ENCODE data around the gene DEPP1. TPM values are rescaled to one million over a fixed set of nuclear protein-coding genes. Genes with fewer than 3 reads are reported as not detected.
A peak's percentile ranks its signal among the peaks of the same experiment; 100 is the strongest.

Gene DEPP1
- polyA plus RNA-seq, 1 donor from 2014 or later: not detected

DNA sequence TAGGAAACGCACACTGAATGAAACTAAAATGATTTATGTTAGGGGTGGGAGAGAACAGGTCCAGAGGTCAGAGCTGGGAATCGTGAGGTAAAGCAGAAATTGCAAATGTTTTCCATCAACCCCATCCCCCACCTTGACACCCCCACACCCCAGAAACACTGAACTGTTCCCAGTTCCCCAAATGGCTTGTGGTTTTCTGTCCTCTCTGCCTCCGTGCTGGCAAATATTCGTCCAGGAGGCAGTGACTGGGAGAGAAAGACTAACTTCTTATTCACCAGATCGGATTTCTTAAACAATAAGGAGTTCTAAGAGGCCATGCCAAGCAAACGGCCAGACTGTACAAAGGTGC lies 19.7 kb downstream of the DEPP1 start:
- H3K9me3 Mint-ChIP-seq: no peaks in the 10 kb centered on the region
- H3K27ac Mint-ChIP-seq: peak overlapping the region; percentile 75 to 89 (median 76)
- peaks cover 10% of the 10 kb centered on the region for H3K36me3 Mint-ChIP-seq
- H3K27me3 Mint-ChIP-seq: no peaks in the 10 kb centered on the region
- H3K4me1 Mint-ChIP-seq: peaks cover 23 to 32% (median 26%) of the 10 kb centered on the region in 3 donors
- peak overlapping the region; percentile 87 to 97 (median 93) for H3K4me3 Mint-ChIP-seq

- Mint-ChIP-seq H3K27me3 (no peaks in the 10 kb centered on the region), H3K4me3 (peak overlapping the region; percentile 87 to 97 (median 93)), H3K4me1 (peaks cover 18 to 27% (median 21%) of the 10 kb centered on the region in 3 donors), H3K27ac (peak overlapping the region in 2 of 3 donors; percentile 75 to 76), H3K36me3 (peaks cover 12% of the 10 kb centered on the region), H3K9me3 (no peaks in the 10 kb centered on the region)
Measured at GRCh38 chr10:44958196-44958897, 20.3 kb downstream of the DEPP1 start.

GRCh38 chr10:44956717-44957706 lies 21.6 kb downstream of the DEPP1 start:
- Mint-ChIP-seq H3K4me1 (peaks cover 13 to 21% (median 17%) of the 10 kb centered on the region in 3 donors), H3K9me3 (no peaks in the 10 kb centered on the region), H3K27me3 (no peaks in the 10 kb centered on the region), H3K4me3 (peak overlapping the region in 2 of 4 donors; percentile 71 to 91), H3K27ac (peak overlapping the region in 1 of 3 donors; percentile 50), H3K36me3 (peaks cover 12% of the 10 kb centered on the region)

GRCh38 chr10:44956226-44956625 lies 22.4 kb downstream of the DEPP1 start:
- peak overlapping the region in 1 of 3 donors; percentile 58 for H3K27ac Mint-ChIP-seq
- H3K9me3 Mint-ChIP-seq: no peaks in the 10 kb centered on the region
- peaks cover 13 to 21% (median 18%) of the 10 kb centered on the region in 3 donors for H3K4me1 Mint-ChIP-seq
- H3K36me3 Mint-ChIP-seq: peaks cover 12% of the 10 kb centered on the region
- H3K27me3 Mint-ChIP-seq: no peaks in the 10 kb centered on the region
- H3K4me3 Mint-ChIP-seq: peak overlapping the region in 2 of 4 donors; percentile 52 to 63

DNA sequence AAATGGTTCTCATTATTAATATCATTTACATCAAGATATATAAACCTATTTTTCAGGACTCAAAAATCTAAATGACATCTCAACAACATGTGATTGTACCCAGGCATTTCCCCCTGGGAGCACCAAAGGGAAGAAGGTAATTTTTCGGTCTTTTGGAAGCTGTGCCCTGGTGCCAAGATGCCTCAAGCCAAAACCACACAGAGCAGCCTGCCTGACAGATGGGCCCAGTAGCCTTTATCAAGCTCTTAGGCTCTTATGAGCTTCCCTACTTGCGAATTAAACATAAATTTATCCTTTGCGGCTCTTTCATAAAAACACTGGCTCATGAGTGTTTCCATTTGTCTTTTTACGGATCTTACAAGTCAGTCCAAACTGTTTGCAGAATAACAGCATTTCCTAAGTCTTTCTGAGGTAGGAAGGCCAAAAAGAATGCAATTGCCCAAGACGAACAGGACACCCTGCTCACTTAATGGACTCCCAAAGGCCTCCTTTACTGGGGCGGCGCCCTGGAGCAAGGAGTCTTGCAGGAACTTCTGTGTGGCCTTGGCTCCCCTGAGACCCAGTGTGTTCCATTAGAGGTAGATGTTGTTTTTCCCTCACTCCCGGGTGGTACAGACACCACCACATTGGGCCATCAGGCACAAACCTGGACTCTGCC lies 23.1 kb downstream of the DEPP1 start:
- peak overlapping the region in 1 of 3 donors; percentile 58 for H3K27ac Mint-ChIP-seq
- peaks cover 0 to under 1% (median 0%) of the 10 kb centered on the region in 3 donors for H3K9me3 Mint-ChIP-seq
- peak overlapping the region in 1 of 4 donors; percentile 52 for H3K4me3 Mint-ChIP-seq
- peaks cover 12% of the 10 kb centered on the region for H3K36me3 Mint-ChIP-seq
- H3K4me1 Mint-ChIP-seq: peaks cover 15 to 18% (median 16%) of the 10 kb centered on the region in 3 donors
- H3K27me3 Mint-ChIP-seq: no peaks in the 10 kb centered on the region

- Mint-ChIP-seq H3K27me3 (no peaks in the 10 kb centered on the region), H3K4me1 (peaks cover 14 to 16% (median 15%) of the 10 kb centered on the region in 3 donors), H3K36me3 (peaks cover 12% of the 10 kb centered on the region), H3K4me3 (peak overlapping the region in 2 of 4 donors; percentile 28 to 32), H3K9me3 (peaks cover 0 to 1% (median 0%) of the 10 kb centered on the region in 3 donors), H3K27ac (no peak overlapping the region)
Measured at GRCh38 chr10:44954962-44955361, 23.6 kb downstream of the DEPP1 start.

- H3K9me3 Mint-ChIP-seq: peaks cover 0 to 1% (median 0%) of the 10 kb centered on the region in 3 donors
- H3K4me1 Mint-ChIP-seq: peaks cover 14 to 21% (median 16%) of the 10 kb centered on the region in 3 donors
- H3K27me3 Mint-ChIP-seq: no peaks in the 10 kb centered on the region
- H3K4me3 Mint-ChIP-seq: peak overlapping the region in 1 of 4 donors; percentile 60
- peak overlapping the region in 1 of 3 donors; percentile 16 for H3K27ac Mint-ChIP-seq
- H3K36me3 Mint-ChIP-seq: peaks cover 12% of the 10 kb centered on the region
Measured at GRCh38 chr10:44954042-44954441, 24.6 kb downstream of the DEPP1 start.

- Mint-ChIP-seq H3K27ac (no peak overlapping the region), H3K4me3 (no peak overlapping the region), H3K4me1 (peaks cover 13 to 23% (median 18%) of the 10 kb centered on the region in 3 donors), H3K27me3 (peaks cover 4% of the 10 kb centered on the region), H3K36me3 (peaks cover 12% of the 10 kb centered on the region), H3K9me3 (peaks cover 0 to 1% (median 0%) of the 10 kb centered on the region in 3 donors)
Measured at GRCh38 chr10:44952779-44953231, 25.8 kb downstream of the DEPP1 start.

DNA sequence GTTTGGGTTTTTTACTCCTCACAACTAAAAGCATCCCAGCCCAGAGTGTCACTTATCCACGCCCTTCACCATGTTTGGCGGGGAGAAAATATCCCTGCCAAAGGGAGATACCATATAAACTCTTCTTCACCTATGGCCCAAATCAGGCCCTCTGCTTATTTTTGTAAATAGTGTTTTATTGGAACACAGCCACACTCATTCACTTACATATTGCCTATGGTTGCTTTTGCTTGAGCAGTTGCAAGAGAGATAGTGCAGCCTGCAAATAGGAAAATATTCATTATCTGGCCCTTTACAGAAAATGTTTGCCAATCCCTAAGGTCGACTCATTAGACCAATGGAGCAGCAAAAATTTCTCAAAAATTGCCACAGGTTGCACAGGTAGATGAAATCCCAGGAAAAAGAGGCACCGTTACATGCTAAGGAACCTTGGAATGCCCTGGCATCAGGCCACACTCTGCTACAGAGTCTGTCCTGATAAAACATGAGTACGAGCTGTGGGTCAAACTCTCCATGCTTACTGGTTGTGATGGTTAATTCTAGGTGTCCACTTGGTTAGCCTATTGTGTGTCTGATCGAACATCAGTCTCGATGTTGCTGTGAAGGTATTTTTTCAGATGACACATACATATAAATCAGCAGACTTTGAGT lies 26.9 kb downstream of the DEPP1 start:
- peaks cover 0 to 1% (median 0%) of the 10 kb centered on the region in 3 donors for H3K9me3 Mint-ChIP-seq
- peaks cover 4% of the 10 kb centered on the region for H3K27me3 Mint-ChIP-seq
- peaks cover 12% of the 10 kb centered on the region for H3K36me3 Mint-ChIP-seq
- H3K4me3 Mint-ChIP-seq: no peak overlapping the region
- peaks cover 16 to 27% (median 19%) of the 10 kb centered on the region in 3 donors for H3K4me1 Mint-ChIP-seq
- H3K27ac Mint-ChIP-seq: no peak overlapping the region

DNA sequence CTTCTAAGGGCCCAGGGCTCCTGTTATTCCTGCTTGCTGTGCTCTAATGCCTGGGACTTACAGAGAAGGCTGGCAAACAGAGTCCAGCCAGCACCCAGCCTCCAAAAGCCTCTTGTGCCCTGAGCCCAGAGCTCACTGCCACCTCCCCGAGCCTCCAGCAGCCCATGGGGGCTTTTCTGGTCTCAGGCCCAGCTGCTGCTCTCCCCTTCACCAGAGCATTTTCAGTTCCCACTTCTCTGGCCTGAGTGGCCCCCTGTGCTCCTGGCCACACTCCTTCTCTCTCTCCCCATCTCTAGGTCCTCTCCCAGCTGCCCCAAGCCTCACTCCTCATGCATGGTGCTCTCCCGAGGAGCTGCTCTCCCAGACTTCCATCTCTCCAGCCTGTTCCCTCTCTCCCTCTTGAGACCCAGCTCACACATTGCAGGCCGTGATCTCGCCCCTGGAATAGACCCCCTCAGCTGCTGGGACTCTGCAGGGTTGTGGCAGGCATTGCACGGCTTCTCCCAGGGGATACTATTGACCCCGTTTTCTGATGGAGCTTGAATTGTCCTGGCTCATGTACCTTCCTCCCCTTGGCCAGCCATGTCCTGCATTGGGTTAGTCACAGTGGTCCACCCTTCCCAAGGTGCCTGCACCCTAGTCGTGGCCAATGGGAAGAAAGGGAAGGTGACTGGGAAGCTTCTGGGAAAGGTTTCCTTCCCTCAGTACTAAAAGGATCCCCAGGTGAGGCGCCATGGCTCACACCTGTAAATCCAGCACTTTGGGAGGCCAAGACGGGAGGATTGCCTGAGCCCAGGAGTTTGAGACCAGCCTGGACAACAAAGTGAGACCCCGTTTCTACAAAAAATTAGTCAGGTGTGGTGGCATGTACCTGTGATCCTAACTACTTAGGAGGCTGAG lies 28.0 kb downstream of the DEPP1 start:
- peaks cover 4% of the 10 kb centered on the region for H3K27me3 Mint-ChIP-seq
- peaks cover 19 to 29% (median 21%) of the 10 kb centered on the region in 3 donors for H3K4me1 Mint-ChIP-seq
- no peak overlapping the region for H3K27ac Mint-ChIP-seq
- H3K36me3 Mint-ChIP-seq: peaks cover 8% of the 10 kb centered on the region
- peak overlapping the region in 1 of 4 donors; percentile 33 for H3K4me3 Mint-ChIP-seq
- peaks cover 0 to 5% (median 1%) of the 10 kb centered on the region in 3 donors for H3K9me3 Mint-ChIP-seq

DNA sequence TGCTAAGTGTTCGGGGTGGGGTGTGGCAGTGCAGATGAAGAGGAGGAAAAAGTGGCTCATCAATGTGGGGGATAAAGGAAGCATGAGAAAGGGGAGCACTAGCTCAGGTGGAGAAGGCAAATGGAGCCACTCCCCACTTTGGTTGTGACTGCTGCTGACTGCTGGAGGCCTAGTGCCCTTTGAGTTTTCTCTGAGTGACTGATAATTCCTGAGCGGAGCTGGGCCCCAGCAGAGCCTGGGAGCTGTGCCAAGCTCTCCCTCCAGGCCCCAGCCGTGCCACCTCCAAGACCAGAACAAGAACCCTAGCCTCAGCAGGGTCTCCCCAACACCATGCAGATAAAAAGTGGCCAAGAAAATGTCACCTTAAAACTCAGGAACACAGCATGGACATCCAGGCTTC lies 28.7 kb downstream of the DEPP1 start:
- H3K27ac Mint-ChIP-seq: no peak overlapping the region
- H3K27me3 Mint-ChIP-seq: peaks cover 4% of the 10 kb centered on the region
- H3K4me3 Mint-ChIP-seq: no peak overlapping the region
- peaks cover 7% of the 10 kb centered on the region for H3K36me3 Mint-ChIP-seq
- peaks cover 19 to 28% (median 20%) of the 10 kb centered on the region in 3 donors for H3K4me1 Mint-ChIP-seq
- H3K9me3 Mint-ChIP-seq: peaks cover 0 to 9% (median 4%) of the 10 kb centered on the region in 3 donors

GRCh38 chr10:44949127-44949802 lies 29.3 kb downstream of the DEPP1 start:
- Mint-ChIP-seq H3K4me1 (peaks cover 18 to 28% (median 19%) of the 10 kb centered on the region in 3 donors), H3K36me3 (peaks cover 6% of the 10 kb centered on the region), H3K4me3 (peak overlapping the region in 2 of 4 donors; percentile 43 to 79), H3K9me3 (peaks cover 0 to 16% (median 9%) of the 10 kb centered on the region in 3 donors), H3K27me3 (peaks cover 4% of the 10 kb centered on the region), H3K27ac (no peak overlapping the region)

DNA sequence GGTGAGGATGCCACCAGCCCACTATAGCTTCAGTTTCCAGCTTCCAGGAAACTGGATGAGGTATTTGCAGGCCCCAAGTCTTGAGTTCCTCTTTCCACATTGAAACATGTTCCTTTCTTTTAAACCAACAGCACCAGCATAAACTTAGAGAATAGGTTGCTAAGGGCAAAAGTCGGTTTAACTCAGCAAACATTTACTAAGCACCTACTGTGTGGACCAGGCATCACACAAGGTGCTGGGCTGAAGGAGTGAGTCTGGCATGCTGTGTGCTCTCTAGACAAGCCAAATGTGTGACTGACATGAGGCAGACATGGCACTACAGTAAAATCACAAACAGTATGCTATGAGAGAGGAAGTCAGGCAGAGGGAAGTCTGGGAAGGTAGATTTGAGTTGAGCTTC lies 30.0 kb downstream of the DEPP1 start:
- Mint-ChIP-seq H3K4me3 (peak overlapping the region in 1 of 4 donors; percentile 43), H3K27ac (no peak overlapping the region), H3K36me3 (no peaks in the 10 kb centered on the region), H3K27me3 (peaks cover 4% of the 10 kb centered on the region), H3K9me3 (peaks cover 1 to 18% (median 12%) of the 10 kb centered on the region in 3 donors), H3K4me1 (peaks cover 18 to 28% (median 19%) of the 10 kb centered on the region in 3 donors)

All from IgD-negative memory B cell (primary cell).